Right ventricle myocardium superior (tissue), 1 donor: ENCODE measurements around the gene RGS4. TPM values are rescaled to one million over a fixed set of nuclear protein-coding genes. Genes with fewer than 3 reads are reported as not detected.
"Not testable (repeated sequence)": the region's sequence is repeated elsewhere in the genome, so short reads cannot be mapped to it uniquely, and the experiment has no call there.

ENCODE experiments used
- ATAC-seq: fragments of 200-7000 bp; cut with Tn5 transposase; one replicate; pipeline ENCODE4 v1.9.1; 2020; ENCODE audit warnings: mild to moderate bottlenecking; ENCODE audit not compliant: poor library complexity
- DNase-seq: peaks from one replicate; pipeline ENCODE4 v3.0.0-alpha.2; 2020
- intact Hi-C: fragments of 100-400 bp; cut with DNase I; formaldehyde crosslinking; loops from one replicate; pipeline ENCODE4 v1.11.2; 2022
- total RNA-seq: library from RNA; stranded (reverse); fragmentation: NEBNext Ultra II Directional; extraction: Animal tissue kit (Norgen Biotek cat#: 25700); gene quantifications from one replicate; pipeline ENCODE4 v1.2.1, GENCODE V29; 2021
- donor health status: DM: no; HTN: yes; CAD: no; lungs with severe emphysema.

The RGS4 gene
- total RNA-seq, 1 donor from 2014 or later = 0.78 TPM

- intact Hi-C loops, ATAC-seq, DNase-seq: not testable (repeated sequence)
These were observed 20.0 kb downstream of the RGS4 start for GRCh38 chr1:163089117-163089516.

- ATAC-seq = no peak
- intact Hi-C loops = no loop called here
These were observed 21.3 kb downstream of the RGS4 start for GRCh38 chr1:163090321-163090945.

GRCh38 chr1:163093169-163093568 lies 24.0 kb downstream of the RGS4 start:
- intact Hi-C loops = no loop called here
- DNase-seq = no peak
- no peak for ATAC-seq

More at GRCh38 chr1:163090321-163090945, 21.3 kb downstream of the RGS4 start:
- no peak for DNase-seq

DNA sequence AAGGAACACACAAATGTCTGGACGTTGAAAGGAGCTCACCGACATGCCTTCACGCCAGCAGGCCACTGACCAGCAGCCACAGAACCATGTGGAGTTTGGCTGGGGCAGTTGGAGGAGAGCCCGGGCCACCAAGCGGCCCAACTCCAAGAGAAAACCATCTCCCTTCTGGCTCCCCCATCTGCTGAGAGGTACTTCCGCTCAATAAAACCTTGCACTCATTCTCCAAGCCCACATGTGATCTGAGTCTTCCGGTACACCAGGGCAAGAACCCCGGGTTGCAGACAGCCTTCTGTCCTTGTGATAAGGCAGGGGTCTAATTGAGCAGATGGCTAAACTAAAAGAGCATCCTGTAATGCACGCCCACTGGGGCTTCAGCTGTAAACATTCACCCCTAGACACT lies 24.4 kb downstream of the RGS4 start:
- intact Hi-C loops = no loop called here

GRCh38 chr1:163094182-163094581 lies 25.0 kb downstream of the RGS4 start:
- intact Hi-C loops = no loop called here
- no peak for DNase-seq
- no peak for ATAC-seq

More for the DNA sequence above, 24.4 kb downstream of the RGS4 start:
- ATAC-seq (no peak), DNase-seq (no peak)

DNA sequence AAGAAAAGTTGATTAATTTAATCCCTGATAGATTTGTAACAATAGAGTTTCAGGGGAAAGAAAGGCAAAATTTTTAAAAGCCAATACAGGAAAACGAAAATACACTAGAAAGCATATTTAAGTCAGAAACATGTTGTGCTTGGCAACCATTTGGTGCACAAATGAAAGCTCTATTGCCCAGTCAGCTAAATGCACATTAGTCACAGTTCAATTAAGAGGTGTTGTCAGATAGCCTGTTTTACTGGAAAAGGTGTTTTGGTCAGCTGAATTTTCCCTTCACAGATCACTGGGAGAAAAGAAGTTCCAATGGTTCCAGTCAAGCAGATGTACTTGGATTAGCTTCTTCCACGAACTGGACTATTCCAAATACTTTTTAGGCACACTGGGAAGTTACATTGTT lies 25.4 kb downstream of the RGS4 start:
- intact Hi-C loops = no loop called here
- ATAC-seq (no peak), DNase-seq (no peak)

DNA sequence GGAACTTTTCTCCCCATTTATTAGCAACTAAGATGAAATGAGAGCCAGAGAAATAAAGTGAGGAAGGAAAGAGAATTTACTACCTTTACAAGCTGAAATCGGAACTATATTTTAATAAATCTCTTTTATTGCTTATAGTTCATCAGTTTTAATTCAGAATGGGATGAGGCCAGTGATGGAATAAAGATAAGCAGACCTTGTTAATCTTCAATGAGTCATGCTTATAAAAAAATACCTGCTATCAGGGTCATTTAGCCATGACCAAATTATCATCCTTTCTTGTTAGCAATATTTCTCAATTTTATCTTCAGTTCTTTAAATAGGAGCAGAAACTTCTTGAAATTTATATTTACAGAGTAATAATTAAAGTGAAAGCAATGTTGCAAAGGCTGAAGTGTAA lies 26.1 kb downstream of the RGS4 start:
- DNase-seq (no peak), ATAC-seq (no peak)
- intact Hi-C loops = no loop called here

DNA sequence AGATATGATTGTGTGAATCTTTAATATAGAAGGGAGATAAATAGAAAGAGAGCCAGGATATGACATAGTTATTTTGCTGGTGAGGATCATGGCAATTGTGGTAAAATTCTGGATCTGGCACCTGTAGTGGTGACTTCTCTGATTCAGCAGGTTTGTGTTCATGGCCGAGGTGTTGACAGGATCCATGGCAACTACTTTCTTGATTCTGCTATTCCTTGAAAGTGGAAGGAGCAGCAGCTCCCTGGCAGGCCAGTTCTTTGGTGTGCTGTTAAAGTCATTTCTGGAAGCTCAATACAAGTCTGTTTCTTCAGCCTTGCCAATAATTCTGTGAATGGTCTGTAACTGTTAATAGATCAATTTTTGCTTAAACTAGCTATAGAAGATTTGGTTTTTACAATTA lies 33.4 kb downstream of the RGS4 start:
- no peak for ATAC-seq
- intact Hi-C loops = no loop called here
- no peak for DNase-seq

DNA sequence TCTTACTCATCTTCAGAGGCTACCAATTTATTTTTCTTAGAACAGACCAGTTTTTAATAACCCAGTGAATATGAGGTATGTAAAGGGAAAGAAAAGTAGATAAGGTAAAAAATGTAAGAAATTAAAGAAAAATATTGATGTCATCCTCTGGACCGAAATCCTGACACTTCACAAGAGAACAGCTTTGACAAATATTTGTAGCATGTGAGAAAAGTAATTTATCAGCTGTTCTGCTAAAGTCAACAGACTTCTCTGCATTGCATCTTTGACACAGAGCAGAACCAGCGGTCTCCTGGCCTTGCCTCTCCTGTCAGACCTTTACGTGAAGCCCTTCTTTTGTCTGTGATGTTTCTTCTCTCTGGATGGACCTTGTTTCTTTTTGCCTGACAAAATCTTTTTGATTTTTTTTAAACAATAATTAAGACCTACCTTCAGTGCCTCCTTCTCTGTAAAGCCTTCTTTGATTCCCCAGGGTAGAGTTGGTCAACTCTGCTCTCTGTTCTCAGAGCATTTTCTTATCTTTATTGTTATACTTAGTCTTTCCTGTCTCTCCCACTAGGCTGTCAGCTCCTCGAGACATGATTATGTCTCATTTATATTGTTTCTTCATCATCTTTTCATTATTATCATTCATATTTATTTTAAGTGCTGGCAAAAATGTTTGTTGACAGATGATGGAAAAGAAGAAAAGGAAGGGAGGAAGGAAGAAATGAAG lies 35.4 kb downstream of the RGS4 start:
- intact Hi-C loops = no loop called here
- ATAC-seq = no peak
- no peak for DNase-seq

DNA sequence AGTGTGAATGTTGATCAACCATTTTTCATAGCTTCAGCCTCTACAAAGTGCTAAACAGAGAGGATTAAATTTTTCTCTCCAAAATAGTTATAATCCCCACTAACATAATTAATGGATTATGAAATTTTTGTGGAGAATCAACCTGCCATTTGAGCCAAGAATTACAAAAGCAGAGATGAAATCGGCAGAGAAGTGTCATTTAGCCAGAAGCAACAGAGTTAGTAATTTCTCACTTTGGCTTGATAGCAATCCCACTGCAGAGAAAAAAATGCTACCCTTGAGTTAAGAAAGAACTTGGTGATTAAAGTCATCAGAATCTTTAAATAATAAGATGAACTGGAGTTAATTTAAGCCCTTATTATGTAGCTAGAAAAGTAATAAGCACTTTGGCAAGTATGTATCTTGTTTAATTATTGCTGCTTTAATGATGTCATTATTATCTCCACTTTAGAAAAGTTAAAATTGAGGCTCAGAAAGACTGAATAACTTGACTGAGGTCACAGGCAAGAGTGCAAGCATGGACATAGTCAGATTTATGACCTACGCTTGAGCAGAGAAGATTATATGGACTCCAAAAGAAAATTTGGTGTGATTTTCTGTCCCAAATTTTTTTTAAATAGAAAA lies 37.3 kb downstream of the RGS4 start:
- ATAC-seq (peak; percentile 34), DNase-seq (no peak)
- intact Hi-C loops = no loop called here

DNA sequence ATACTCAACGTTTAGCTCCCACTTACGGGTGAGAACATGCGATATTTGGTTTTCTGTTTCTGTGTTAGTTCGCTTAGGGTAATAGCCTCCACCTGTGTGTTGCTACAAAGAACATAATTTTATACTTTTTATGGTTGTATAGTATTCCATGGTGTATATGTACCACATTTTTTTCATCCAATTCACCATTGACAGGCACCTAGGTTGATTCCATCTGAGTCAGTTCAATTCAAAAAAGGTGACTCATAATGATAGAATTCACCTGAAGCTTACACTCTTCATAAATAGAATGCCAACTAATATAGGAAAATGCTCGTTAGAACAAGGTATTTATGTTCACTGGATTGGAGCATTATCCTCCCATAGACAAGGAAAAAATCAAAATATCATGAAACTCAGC lies 38.5 kb downstream of the RGS4 start:
- DNase-seq (no peak), ATAC-seq (no peak)
- intact Hi-C loops = no loop called here

DNA sequence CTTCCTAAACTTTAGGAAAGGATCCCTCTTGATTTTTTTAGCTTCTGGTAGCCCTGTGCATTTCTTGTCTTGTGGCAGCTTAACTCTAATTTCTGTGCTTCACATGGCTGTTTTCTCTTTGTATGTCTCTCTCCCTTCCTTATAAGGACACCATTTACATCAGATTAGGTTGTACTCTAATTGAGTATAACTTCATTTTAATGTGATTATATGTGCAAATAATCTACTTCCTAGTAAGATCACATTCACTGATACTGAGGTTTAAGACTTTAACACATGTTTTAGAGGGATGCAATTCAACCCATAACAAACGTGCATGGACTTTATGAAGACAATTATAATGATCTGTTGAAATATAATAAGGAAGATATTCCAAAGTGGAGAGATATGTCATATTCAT lies 46.7 kb downstream of the RGS4 start:
- ATAC-seq = no peak
- no peak for DNase-seq

DNA sequence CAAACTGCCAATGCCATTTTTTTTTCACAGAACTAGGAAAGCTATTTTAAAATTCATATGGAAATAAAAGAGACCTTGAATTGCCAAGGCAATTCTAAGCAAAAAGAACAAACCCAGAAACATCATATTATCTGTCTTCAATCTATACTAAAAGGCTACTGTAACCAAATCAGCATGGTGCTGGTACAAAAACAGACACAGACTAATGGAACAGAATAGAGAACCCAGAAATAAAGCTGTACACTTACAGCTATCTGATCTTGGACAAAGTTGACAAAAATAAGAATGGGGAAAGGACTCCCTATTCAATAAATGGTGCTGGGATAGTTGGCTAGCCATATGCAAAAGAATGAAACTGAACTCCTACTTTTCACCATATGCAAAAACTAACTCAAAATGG lies 50.5 kb downstream of the RGS4 start:
- no peak for DNase-seq
- no peak for ATAC-seq
- intact Hi-C loops = no loop called here

More for the DNA sequence above, 46.7 kb downstream of the RGS4 start:
- intact Hi-C loops = no loop called here

DNA sequence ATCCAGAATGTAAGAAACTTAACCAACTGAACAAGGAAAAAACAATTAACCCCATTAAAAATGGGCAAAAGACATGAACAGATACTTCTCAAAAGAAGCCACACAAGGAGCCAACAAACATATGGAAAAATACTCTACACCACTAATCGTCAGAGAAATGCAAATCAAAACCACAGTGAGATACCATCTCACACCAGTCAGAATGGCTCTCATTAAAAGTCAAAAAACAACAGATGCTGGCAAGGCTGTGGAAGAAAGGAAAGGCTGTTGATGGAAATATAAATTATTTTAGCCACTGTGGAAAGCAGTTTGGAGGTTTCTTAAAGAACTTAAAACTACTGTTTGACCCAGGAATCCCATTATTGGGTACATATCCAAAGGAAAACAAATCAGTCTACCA lies 51.2 kb downstream of the RGS4 start:
- intact Hi-C loops = no loop called here
- ATAC-seq (no peak), DNase-seq (no peak)

GRCh38 chr1:163124812-163125211 lies 55.7 kb downstream of the RGS4 start:
- no peak for DNase-seq
- intact Hi-C loops = no loop called here
- ATAC-seq = no peak

Other genes with a start within 250 kb of the RGS4 start
- gene CCDC190, start 208.2 kb upstream of the RGS4 start, total RNA-seq = 0.27 TPM
- gene RGS5, start 133.6 kb downstream of the RGS4 start, total RNA-seq = 270 TPM